Thyroid gland (tissue), 4 donors: ENCODE measurements around the gene ANKRD10. TPM values are rescaled to one million over a fixed set of nuclear protein-coding genes. Genes with fewer than 3 reads are reported as not detected.

Experiments used
- DNase-seq, 2 donors: peaks; one replicate each; pipeline ENCODE4 v3.0.0-alpha.2; 2019
- H3K27ac ChIP-seq, 3 donors: fragments of 200-600 bp; sonication (generic); 1 replicate in 2 of 3; 2 replicates in 1 of 3; pipeline ENCODE4 v1.5.1; 2016 to 2019; ENCODE audit warnings: mild to moderate bottlenecking in 1 of 3, moderate library complexity in 1 of 3
- H3K27me3 ChIP-seq: fragments of 200-600 bp; sonication (generic); one replicate; pipeline ENCODE4 v1.5.1; 2019
- H3K36me3 ChIP-seq, 2 donors: fragments of 200-600 bp; sonication (generic); one replicate each; pipeline ENCODE4 v1.5.1; 2016 to 2019
- H3K4me1 ChIP-seq, 2 donors: fragments of 200-600 bp; sonication (generic); one replicate each; pipeline ENCODE4 v1.5.1; 2017 to 2019
- H3K4me3 ChIP-seq, 3 donors: fragments of 200-600 bp; sonication (generic); replicated peaks in 1 of 3; 1 replicate in 2 of 3; 2 replicates in 1 of 3; pipeline ENCODE4 v1.5.1; 2016; ENCODE audit warnings: mild to moderate bottlenecking in 1 of 3
- H3K9me3 ChIP-seq: fragments of 200-600 bp; sonication (generic); one replicate; pipeline ENCODE4 v1.5.1; 2017
- CTCF ChIP-seq, 6 experiments: fragments of 200-600 bp in 3 of 6; fragments of 450-650 bp in 3 of 6; sonication (generic) in 3 of 6; IDR thresholded peaks; one replicate each; pipeline ENCODE4 v1.5.1; 2016 to 2019; ENCODE audit warnings: antibody characterized with exemption in 6 of 6, mild to moderate bottlenecking in 2 of 6, inconsistent platforms in 1 of 6, moderate library complexity in 1 of 6
- POLR2A ChIP-seq, 2 donors: fragments of 450-650 bp; IDR thresholded peaks; one replicate each; pipeline ENCODE4 v1.6.1; 2017; ENCODE audit warnings: antibody characterized with exemption in 2 of 2, mild to moderate bottlenecking in 2 of 2, moderate library complexity in 1 of 2
- WGBS, 2 donors: methylation state at CpG; one replicate each; pipeline ENCODE4 v1.1.5; 2017; 5-methylcytosine and 5-hydroxymethylcytosine counted together
- intact Hi-C: fragments of 100-400 bp; cut with DNase I; formaldehyde crosslinking; loops from one replicate; pipeline ENCODE4 v1.15.1; 2023
- total RNA-seq, 4 donors: library from RNA; depleted of rRNA; stranded (reverse); fragments of >200 nt; gene quantifications; one replicate each; pipeline ENCODE4 v1.2.3, GENCODE V29; 2016

The ANKRD10 gene
- total RNA-seq, 4 donors from 2014 or later: 105 to 168 (median 135) TPM

- intact Hi-C loops: no loop called here
- no peak for DNase-seq
- Histone ChIP-seq H3K27ac (no peak overlapping the region), H3K4me3 (no peak overlapping the region), H3K9me3 (no peaks in the 10 kb centered on the region), H3K27me3 (no peaks in the 10 kb centered on the region), H3K36me3 (no peaks in the 10 kb centered on the region), H3K4me1 (peaks cover 4 to 19% of the 10 kb centered on the region in 2 donors)
- 78 to 80% methylated on average over 11 of the region's 11 CpGs for WGBS, 2 donors
- TF ChIP-seq CTCF (IDR thresholded peaks at IDR 0.05): no peak
- TF ChIP-seq POLR2A (IDR thresholded peaks at IDR 0.05): no peak
Measured at GRCh38 chr13:110866491-110867170, 48.2 kb downstream of the ANKRD10 start.

- no peak for TF ChIP-seq POLR2A (IDR thresholded peaks at IDR 0.05)
- no peak overlapping the region for H3K27ac ChIP-seq
- H3K36me3 ChIP-seq: no peaks in the 10 kb centered on the region
- no peak overlapping the region for H3K4me3 ChIP-seq
- H3K27me3 ChIP-seq: no peaks in the 10 kb centered on the region
- DNase-seq: no peak
- no peaks in the 10 kb centered on the region for H3K9me3 ChIP-seq
- 87% methylated on average over 6 of the region's 6 CpGs for WGBS, 2 donors
- intact Hi-C loops: no loop called here
- no peaks in the 10 kb centered on the region for H3K4me1 ChIP-seq
Measured at GRCh38 chr13:110863685-110864084, 51.2 kb downstream of the ANKRD10 start.

GRCh38 chr13:110860983-110861382, 53.9 kb downstream of the ANKRD10 start:
- Histone ChIP-seq H3K36me3 (no peaks in the 10 kb centered on the region), H3K9me3 (no peaks in the 10 kb centered on the region), H3K4me1 (no peaks in the 10 kb centered on the region), H3K27me3 (no peaks in the 10 kb centered on the region), H3K4me3 (no peak overlapping the region), H3K27ac (no peak overlapping the region)
- TF ChIP-seq CTCF (IDR thresholded peaks at IDR 0.05): no peak
- TF ChIP-seq POLR2A (IDR thresholded peaks at IDR 0.05): no peak
- DNase-seq: no peak
- intact Hi-C loops: no loop called here

GRCh38 chr13:110856942-110857835, 57.7 kb downstream of the ANKRD10 start:
- Histone ChIP-seq H3K4me3 (no peak overlapping the region), H3K4me1 (no peaks in the 10 kb centered on the region), H3K9me3 (no peaks in the 10 kb centered on the region), H3K27ac (no peak overlapping the region), H3K36me3 (no peaks in the 10 kb centered on the region), H3K27me3 (no peaks in the 10 kb centered on the region)
- TF ChIP-seq POLR2A (IDR thresholded peaks at IDR 0.05) (no peak), CTCF (IDR thresholded peaks at IDR 0.05) (no peak)
- 87 to 94% methylated on average over 3 of the region's 3 CpGs for WGBS, 2 donors
- intact Hi-C loops: no loop called here
- no peak for DNase-seq

- no peaks in the 10 kb centered on the region for H3K27me3 ChIP-seq
- DNase-seq: no peak
- H3K9me3 ChIP-seq: no peaks in the 10 kb centered on the region
- H3K4me1 ChIP-seq: no peaks in the 10 kb centered on the region
- 86 to 87% methylated on average over 6 of the region's 6 CpGs for WGBS, 2 donors
- no peak for TF ChIP-seq CTCF (IDR thresholded peaks at IDR 0.05)
- TF ChIP-seq POLR2A (IDR thresholded peaks at IDR 0.05): no peak
- intact Hi-C loops: no loop called here
- H3K27ac ChIP-seq: no peak overlapping the region
- H3K36me3 ChIP-seq: no peaks in the 10 kb centered on the region
- H3K4me3 ChIP-seq: no peak overlapping the region
Measured at GRCh38 chr13:110855363-110855762, 59.5 kb downstream of the ANKRD10 start.
